Activated CD4-positive, alpha-beta memory T cell treated with anti-CD3 and anti-CD28 coated beads for 36 hours (primary cell): Measurements from ENCODE around the gene OLFML2A. TPM values are rescaled to one million over a fixed set of nuclear protein-coding genes. Genes with fewer than 3 reads are reported as not detected.

Experiments
- CTCF ChIA-PET: fragments of 350-600 bp; sonication (Branson Sonifier 250); formaldehyde crosslinking; loops from one replicate; lab custom pipeline; 2021; ENCODE audit warnings: antibody characterized with exemption, inconsistent platforms; lab: Charles Lee
- POLR2A ChIA-PET: fragments of 350-600 bp; sonication (Branson Sonifier 250); formaldehyde crosslinking; loops from one replicate; lab custom pipeline; 2021; ENCODE audit warnings: antibody characterized with exemption; lab: Charles Lee
- DNase-seq: peaks from one replicate; pipeline ENCODE4 v3.0.0-alpha.2; 2020
- H3K27ac Mint-ChIP-seq: one replicate; pipeline ENCODE4 v1.8.0; 2021; ENCODE audit warnings: mixed read lengths
- H3K27me3 Mint-ChIP-seq: one replicate; pipeline ENCODE4 v1.8.0; 2021; ENCODE audit warnings: mixed read lengths
- H3K36me3 Mint-ChIP-seq: one replicate; pipeline ENCODE4 v1.8.0; 2021; ENCODE audit warnings: mixed read lengths
- H3K4me1 Mint-ChIP-seq: one replicate; pipeline ENCODE4 v1.8.0; 2021; ENCODE audit warnings: low read depth, mixed read lengths
- H3K4me3 Mint-ChIP-seq: one replicate; pipeline ENCODE4 v1.8.0; 2021; ENCODE audit warnings: mild to moderate bottlenecking, mixed read lengths
- H3K9me3 Mint-ChIP-seq: one replicate; pipeline ENCODE4 v1.8.0; 2021; ENCODE audit warnings: mixed read lengths
- intact Hi-C: fragments of 100-400 bp; cut with micrococcal nuclease; formaldehyde crosslinking; loops from one replicate; pipeline ENCODE4 v1.15.1; 2023
- total RNA-seq, 2 experiments: library from RNA; stranded (reverse); gene quantifications; one replicate each; pipeline ENCODE4 v1.2.3, GENCODE V29; 2021

Gene OLFML2A
- total RNA-seq, 2 experiments from 2014 or later, result not detected

DNA sequence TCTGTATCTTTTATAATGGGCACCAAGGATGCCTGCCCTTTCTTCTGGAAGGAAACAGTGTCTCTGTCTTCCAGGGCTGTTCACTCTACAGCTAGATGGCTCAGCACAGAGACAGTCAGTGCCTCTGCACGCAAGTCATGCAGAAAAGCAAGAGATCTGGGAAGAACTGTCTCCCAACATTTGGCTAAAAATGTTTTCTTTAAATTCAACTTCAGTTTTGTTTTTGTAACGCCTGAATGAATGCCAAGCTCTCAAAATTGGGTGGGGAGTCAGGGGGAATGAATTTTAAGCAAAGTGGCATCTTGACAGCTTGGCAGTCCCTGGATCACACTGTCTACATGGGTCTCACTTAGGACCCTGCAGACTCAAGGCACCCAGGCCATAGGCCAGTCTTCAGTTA is 12.6 kb downstream of the OLFML2A start:
- Mint-ChIP-seq H3K9me3 (no peaks in the 10 kb centered on the region), H3K4me3 (no peak overlapping the region), H3K4me1 (no peaks in the 10 kb centered on the region), H3K27me3 (peaks cover 7% of the 10 kb centered on the region), H3K36me3 (no peaks in the 10 kb centered on the region), H3K27ac (no peak overlapping the region)
- DNase-seq, result no peak
- ChIA-PET CTCF (interaction anchor here (0.9 to 2.7 kb wide), 3 partner anchors 18 to 64 kb away, joined by 3 to 8 read pairs (median 3); partner anchors contain the start of genes NR6A1 and WDR38), POLR2A (no interaction called here)
- intact Hi-C loops, result no loop called here

DNA sequence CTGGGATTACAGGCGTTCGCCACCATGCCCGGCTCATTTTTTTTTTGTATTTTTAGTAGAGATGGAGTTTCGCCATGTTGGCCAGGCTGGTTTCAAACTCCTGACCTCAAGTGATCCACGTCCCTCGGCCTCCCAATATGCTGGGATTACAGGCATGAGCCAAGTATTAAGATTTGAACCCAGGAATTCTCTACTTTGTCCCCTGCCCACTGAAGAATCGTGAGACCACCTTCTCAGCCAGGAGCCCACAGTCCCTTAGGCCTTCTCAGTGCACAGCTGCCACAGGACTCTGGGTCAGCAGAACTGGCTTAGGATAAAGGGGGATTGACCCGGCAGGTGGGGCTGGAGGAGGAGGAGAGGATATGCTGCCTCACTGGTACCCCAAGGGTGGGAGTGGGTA is 13.4 kb downstream of the OLFML2A start:
- ChIA-PET POLR2A (no interaction called here), CTCF (interaction anchor here (1.0 to 2.7 kb wide), 2 partner anchors 62 to 63 kb away, joined by 3 to 8 read pairs; partner anchors contain the start of gene WDR38)
- H3K36me3 Mint-ChIP-seq, result no peaks in the 10 kb centered on the region

DNA sequence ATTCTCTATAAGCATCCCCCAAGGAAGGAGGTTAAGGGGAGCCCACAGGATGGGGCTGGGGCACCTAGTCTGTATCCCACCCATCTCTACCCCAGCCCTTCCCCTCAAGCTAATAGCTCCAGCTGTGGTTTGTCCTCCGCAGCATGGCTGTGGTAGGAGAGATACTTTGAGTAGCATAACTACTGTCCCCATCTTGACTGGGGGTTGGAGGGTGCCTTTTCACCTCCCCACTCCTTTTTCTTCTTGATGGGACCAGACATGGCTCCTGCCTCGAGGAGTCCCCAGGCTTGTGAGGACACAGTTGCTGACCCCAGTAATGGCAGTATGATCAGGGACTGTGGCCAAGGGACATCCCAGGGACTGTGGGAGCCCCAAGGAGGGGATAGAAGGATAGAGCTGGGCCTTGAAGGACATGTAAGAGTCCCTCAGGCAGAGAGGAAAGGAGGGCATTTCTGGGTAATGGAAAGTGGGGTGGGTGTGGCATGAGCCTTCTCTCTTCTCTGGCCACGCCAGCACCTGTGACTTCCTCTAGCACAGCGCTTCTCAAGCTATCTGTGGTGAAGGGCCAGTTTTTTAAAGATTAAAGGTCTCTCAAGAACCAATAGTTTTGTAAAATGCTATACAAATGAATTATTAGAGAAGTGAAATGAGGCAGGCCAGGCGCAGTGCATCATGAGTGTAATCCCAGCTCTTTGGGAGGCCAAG is 14.0 kb downstream of the OLFML2A start:
- intact Hi-C loops, result no loop called here
- no peak for DNase-seq
- Mint-ChIP-seq H3K27ac (no peak overlapping the region), H3K4me1 (no peaks in the 10 kb centered on the region), H3K36me3 (no peaks in the 10 kb centered on the region), H3K9me3 (no peaks in the 10 kb centered on the region), H3K4me3 (no peak overlapping the region), H3K27me3 (peaks cover 7% of the 10 kb centered on the region)
- ChIA-PET POLR2A (no interaction called here), CTCF (no interaction called here)

More for the DNA sequence above, 13.4 kb downstream of the OLFML2A start:
- peaks cover 7% of the 10 kb centered on the region for H3K27me3 Mint-ChIP-seq
- no peak for DNase-seq
- intact Hi-C loops, result no loop called here
- H3K4me1 Mint-ChIP-seq, result no peaks in the 10 kb centered on the region
- H3K9me3 Mint-ChIP-seq, result no peaks in the 10 kb centered on the region
- H3K4me3 Mint-ChIP-seq, result no peak overlapping the region
- H3K27ac Mint-ChIP-seq, result no peak overlapping the region

DNA sequence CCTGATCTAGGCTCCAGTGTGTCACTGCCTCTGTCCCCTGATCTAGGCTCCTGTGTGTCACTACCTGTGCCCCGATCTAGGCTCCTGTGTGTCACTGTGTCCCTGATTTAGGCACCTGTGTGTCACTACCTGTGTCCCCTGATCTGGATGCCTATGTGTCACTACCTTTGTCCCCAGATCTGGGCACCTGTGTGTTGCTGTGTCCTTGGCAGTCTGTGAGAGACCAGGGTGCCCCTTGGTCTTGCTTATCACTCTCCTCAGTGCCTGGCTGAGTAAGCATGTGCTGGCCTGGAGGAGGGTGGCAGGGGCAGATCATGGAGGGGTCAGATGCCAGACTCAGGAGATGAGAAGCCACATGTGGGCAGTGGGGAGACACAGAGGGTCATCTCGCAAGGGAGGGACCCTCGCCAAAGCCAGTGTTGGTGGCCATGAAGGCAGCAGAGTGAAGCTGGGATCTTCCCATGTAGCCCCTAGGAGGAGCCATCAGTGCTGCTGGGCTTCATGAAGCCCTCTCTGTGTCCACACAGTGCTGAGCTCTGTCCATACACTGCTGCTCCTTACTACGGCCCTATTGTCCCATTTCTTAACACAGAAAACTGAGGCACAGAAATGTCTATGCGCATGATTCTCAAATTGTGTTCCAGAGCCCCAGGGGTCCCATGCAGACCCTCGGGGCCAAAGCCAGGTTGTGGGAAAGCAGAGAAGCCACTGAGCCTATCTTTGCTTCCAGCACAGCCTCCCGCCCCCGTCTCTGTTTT is 15.5 kb downstream of the OLFML2A start:
- POLR2A ChIA-PET, result no interaction called here
- Mint-ChIP-seq H3K36me3 (no peaks in the 10 kb centered on the region), H3K4me1 (no peaks in the 10 kb centered on the region), H3K27ac (no peak overlapping the region), H3K27me3 (peaks cover 7% of the 10 kb centered on the region), H3K9me3 (no peaks in the 10 kb centered on the region), H3K4me3 (no peak overlapping the region)
- intact Hi-C loops, result no loop called here
- CTCF ChIA-PET, result no interaction called here
- DNase-seq, result no peak

DNA sequence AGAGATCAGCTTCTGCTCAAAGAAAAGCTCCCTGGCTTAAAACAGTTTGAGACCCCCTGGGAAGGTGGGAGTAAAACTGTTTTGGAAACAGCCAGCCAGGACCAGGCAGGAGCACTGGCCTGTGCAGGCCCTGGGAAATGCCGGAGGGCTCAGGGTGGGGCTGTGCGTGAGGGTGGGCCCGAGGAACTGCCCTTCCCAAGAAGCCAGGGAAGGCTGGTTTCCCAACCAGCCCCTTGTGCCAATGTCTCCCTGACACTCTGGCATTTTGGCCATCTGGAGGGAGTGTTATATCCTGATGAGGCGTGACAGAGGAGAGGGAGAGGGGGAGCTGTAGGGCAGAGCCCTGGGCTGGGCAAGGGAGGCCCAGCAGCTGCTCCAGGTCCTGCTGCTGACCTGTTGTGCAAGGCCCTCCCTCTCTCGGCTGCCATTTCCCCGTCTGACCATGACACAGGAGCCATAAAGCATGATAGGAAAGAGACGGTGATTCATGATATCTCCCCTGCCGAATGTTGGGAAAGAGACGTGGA is 16.1 kb downstream of the OLFML2A start:
- ChIA-PET POLR2A (no interaction called here), CTCF (interaction anchor here (0.6 to 0.8 kb wide), 2 partner anchors 60 to 80 kb away, joined by 3 read pairs; partner anchors contain the start of gene WDR38)
- no peak overlapping the region for H3K27ac Mint-ChIP-seq

DNA sequence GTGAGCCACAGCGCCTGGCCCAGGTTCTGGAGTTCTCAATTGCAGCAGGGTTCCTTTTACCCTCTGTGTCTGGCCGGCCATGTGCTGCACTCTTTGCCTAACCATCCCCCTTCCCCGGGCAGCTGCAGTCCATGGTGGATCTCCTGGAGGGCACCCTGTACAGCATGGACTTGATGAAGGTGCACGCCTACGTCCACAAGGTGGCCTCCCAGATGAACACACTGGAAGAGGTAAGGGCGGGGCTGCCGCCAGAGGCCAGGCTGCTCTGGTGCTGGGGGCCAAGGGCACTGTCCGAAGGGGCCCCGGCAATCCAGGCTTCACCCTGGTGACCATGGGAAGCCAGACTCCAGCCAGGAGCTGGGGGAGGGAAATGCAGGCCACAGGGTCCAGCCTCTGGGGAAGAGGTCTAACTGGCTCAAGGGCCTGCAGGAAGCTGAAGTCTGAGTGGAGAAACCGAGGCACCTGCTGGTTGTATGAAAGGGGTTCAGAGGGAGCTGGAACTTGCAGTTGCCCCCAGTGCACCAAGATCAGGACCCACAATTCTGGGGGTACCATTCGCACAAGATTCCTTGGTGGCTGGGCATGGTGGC is 18.1 kb downstream of the OLFML2A start:
- Mint-ChIP-seq H3K27me3 (peaks cover 10% of the 10 kb centered on the region), H3K4me3 (no peak overlapping the region), H3K36me3 (no peaks in the 10 kb centered on the region), H3K4me1 (no peaks in the 10 kb centered on the region), H3K9me3 (no peaks in the 10 kb centered on the region), H3K27ac (no peak overlapping the region)
- intact Hi-C loops, result no loop called here
- ChIA-PET POLR2A (no interaction called here), CTCF (interaction anchor here (1.7 kb wide), 1 partner anchor 58 kb away, joined by 5 read pairs; the partner anchor contains the start of gene WDR38)
- no peak for DNase-seq

More for the DNA sequence above, 16.1 kb downstream of the OLFML2A start:
- Mint-ChIP-seq H3K4me3 (no peak overlapping the region), H3K36me3 (no peaks in the 10 kb centered on the region), H3K4me1 (no peaks in the 10 kb centered on the region), H3K27me3 (peaks cover 7% of the 10 kb centered on the region), H3K9me3 (no peaks in the 10 kb centered on the region)
- intact Hi-C loops, result no loop called here
- DNase-seq, result no peak

DNA sequence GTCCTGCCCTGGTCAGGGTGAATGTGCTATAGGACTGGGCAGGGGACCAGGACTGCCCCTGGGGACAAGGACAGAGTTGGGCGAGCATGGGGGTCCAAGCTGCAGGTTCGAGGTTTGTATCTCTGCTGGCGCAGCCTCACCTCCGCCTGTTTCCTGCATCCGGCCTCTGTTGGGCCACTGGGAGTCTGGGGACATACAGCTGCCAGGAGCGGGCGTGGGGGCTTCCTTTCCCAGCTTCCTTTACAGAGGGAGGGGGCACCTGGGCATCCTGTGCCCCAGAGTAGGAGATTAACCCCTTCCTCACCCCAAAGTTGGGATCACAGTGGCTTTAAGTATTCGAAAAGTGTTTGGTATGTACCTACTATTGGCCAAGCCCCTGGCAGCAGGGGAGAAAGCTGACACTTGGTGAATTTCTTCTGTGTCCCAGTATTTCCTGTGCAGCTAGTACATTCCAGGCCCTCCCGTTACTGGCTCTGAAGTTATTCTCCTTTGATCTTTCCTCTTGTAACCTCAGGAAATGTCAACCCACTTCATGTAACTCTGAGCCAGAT is 19.0 kb downstream of the OLFML2A start:
- no peaks in the 10 kb centered on the region for H3K9me3 Mint-ChIP-seq
- no peak overlapping the region for H3K4me3 Mint-ChIP-seq
- no peak overlapping the region for H3K27ac Mint-ChIP-seq
- CTCF ChIA-PET, result interaction anchor here (1.1 to 2.7 kb wide), 4 partner anchors 24 to 179 kb away, joined by 3 to 8 read pairs (median 4); partner anchors contain the start of gene WDR38
- peaks cover 11% of the 10 kb centered on the region for H3K27me3 Mint-ChIP-seq
- no peak for DNase-seq
- intact Hi-C loops, result no loop called here
- POLR2A ChIA-PET, result no interaction called here
- no peaks in the 10 kb centered on the region for H3K36me3 Mint-ChIP-seq
- H3K4me1 Mint-ChIP-seq, result no peaks in the 10 kb centered on the region

DNA sequence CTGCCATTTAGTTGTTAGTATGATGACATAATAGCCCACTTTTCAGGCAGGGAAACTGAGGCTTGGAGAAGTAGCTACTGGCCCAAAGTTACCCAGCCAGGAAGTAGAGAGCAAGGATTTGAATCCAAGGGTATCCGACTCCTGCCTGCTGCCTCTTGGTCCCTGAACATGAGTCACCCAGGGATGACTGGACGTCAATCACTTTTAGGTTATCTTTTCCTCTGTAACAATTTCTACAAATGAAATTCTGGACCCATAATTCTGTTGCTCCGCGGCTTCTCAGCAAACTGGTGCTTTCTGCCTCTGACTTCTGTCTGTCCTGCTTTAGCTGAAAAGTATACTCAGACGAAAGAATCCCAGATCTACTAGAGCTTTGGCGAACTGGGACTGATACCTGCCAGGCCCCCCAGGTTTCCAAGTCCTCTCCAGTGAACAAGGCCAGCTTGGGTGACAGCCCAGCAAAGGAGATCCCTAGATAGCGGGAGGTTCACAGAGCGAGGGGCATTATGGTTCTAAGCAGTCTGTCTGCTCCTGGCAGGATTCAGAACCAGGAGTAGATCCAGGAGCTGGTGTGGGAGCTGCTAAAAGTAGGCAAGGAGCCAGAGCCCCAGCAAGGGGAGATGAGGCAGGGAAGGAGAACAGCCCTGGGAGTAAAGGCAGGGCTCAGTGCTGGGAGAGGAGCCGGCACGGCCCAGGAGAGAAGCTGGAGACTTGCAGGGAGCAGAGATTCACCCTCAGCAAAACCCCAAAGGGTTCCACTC is 20.6 kb downstream of the OLFML2A start:
- ChIA-PET POLR2A (no interaction called here), CTCF (interaction anchor here (1.2 to 2.7 kb wide), 3 partner anchors 20 to 44 kb away, joined by 3 to 8 read pairs (median 5); partner anchors contain the start of gene OLFML2A)
- Mint-ChIP-seq H3K27ac (no peak overlapping the region), H3K36me3 (no peaks in the 10 kb centered on the region), H3K4me3 (no peak overlapping the region), H3K9me3 (no peaks in the 10 kb centered on the region), H3K4me1 (no peaks in the 10 kb centered on the region), H3K27me3 (peaks cover 8% of the 10 kb centered on the region)
- no peak for DNase-seq
- intact Hi-C loops, result no loop called here

DNA sequence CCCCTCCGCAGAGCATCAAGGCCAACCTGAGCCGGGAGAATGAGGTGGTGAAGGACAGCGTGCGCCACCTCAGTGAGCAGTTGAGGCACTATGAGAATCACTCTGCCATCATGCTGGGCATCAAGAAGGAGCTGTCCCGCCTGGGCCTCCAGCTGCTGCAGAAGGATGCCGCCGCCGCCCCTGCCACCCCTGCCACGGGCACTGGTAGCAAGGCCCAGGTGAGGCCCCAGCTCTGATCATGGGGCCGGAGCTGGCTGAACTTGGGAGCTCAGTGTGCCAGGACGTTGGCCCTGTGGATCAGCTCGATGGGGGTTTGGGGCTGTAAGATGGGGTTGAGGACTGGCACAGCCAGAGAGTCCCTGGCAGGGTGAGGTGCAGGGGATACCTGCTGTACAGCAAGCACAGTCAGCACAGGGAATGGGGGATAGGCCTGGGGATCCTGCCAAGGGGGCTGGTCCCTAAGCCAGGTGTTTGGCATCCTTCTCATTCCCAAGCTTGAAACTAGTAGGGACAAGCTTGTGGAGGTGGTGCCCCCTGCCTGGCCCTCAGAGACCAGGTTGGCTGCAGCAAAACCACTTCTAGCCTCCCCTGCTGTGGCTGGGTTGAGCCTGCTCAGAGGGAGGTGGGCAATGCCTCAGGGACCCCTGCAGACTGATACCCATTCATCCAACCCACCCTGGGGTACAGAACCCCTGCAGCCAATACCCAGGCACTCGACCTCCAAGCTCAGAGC is 22.5 kb downstream of the OLFML2A start:
- Mint-ChIP-seq H3K9me3 (no peaks in the 10 kb centered on the region), H3K4me3 (no peak overlapping the region), H3K4me1 (no peaks in the 10 kb centered on the region), H3K27ac (no peak overlapping the region), H3K36me3 (no peaks in the 10 kb centered on the region), H3K27me3 (peaks cover 4% of the 10 kb centered on the region)
- ChIA-PET CTCF (interaction anchor here (2.3 kb wide), 1 partner anchor 53 kb away, joined by 8 read pairs; the partner anchor contains the start of gene WDR38), POLR2A (no interaction called here)
- DNase-seq, result no peak
- intact Hi-C loops, result no loop called here

DNA sequence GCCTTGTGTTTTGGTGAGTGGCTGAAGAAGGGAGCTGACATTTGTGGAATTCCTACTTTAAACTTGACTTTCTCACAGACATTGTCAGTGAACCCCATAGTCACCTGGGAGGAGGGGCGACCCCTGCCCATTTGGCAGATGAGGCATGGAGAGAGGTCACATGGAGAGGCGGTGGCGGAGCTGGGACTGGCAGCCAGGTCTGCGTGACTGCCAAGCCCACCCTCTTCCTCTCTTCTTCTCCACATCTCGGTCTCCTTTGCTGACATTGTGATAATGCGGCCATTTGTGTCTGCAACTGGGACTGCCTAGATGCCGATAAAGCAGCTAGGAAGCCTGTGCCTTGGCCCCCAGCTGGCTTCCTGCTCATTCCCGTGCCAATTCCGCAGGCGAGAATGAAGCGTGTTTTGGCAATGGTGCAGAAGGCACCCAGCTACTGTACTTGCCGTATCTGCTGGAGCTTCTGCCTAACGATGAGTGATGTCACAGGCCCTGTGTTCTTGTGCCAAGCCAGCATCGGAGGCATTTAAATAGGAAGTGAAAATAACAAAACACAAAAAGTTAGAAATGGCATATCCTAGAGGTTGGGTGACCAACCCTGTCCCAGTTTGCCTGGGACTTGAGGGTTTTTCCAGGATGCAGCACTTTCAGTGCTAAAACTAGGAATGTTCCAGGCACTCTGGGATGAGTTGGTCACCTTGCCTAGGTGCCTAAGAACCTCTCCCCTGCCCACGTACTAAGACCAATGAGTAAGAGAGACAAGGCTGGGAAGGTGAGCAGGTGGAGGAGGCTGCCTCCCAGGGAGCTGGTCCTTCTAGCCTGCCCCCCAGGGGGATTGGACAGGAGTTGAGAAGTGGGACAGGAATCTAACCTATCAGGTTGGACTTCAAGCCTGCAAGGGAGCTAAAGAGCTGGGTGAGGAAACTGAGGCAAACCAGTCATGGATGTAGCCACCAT is 23.6 kb downstream of the OLFML2A start:
- DNase-seq, result no peak
- H3K36me3 Mint-ChIP-seq, result no peaks in the 10 kb centered on the region
- ChIA-PET CTCF (interaction anchor here (0.6 to 2.3 kb wide), 2 partner anchors 52 to 379 kb away, joined by 4 to 8 read pairs; partner anchors contain the start of gene WDR38), POLR2A (no interaction called here)
- peaks cover 4% of the 10 kb centered on the region for H3K27me3 Mint-ChIP-seq
- no peak overlapping the region for H3K27ac Mint-ChIP-seq
- H3K4me3 Mint-ChIP-seq, result no peak overlapping the region
- H3K4me1 Mint-ChIP-seq, result no peaks in the 10 kb centered on the region
- intact Hi-C loops, result no loop called here
- no peaks in the 10 kb centered on the region for H3K9me3 Mint-ChIP-seq
